ENCODE measurements around the gene FABP3. TPM values are rescaled to one million over a fixed set of nuclear protein-coding genes. Genes with fewer than 3 reads are reported as not detected.

The FABP3 gene
- 16.7 TPM for total RNA-seq

DNA sequence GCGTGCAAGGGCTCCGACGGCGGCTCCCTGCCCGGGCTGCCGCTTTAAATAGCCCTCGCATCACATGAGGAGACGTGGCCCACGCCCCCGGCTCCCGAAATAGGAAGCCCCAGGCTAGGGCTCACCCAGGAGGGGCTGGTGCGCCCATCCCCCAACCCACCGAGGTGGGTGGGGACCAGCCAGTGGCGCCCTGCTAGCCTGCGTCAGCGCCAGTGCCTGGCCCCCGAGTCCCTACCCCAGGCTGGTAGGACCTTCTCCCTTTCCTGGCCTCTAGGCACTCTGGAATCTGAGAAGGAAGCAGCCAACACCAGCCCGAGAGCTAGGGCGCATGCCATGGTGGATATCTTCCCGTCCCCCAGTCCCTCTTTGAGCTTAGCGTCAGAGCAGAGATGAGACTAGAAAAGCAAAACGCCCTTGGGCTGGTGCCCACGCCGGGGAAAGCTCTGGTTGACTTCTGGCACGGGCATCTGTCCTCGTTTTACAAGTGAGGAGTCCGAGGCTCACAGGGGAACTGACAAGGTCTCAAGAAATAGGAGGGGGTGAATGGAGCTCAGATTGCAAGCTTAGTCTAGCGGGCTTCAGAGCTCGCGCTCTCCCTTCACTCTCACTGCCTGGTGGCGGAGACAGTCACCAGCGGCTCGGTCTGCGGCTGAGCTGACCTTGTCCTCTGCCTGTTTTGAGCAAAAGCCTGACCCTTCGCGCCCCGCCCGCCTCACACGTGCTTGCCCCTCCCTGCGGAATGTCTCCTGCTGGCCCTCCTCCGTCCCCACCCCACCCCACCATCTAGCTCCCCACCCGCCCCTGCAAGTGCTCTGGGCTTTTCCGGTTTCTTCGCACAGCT lies at the start of gene FABP3:
FABP3 (minus strand) TSS at position 21 of the 841 bp plus-strand sequence. CDS start 62 bp downstream, outside the sequence.
- intact Hi-C loops (cut with DNase I), result no loop called here
- peaks cover 53% of the 10 kb centered on the region for H3K4me1 ChIP-seq
- no peak for DNase-seq (ENCODE audit: extremely low spot score in 2 of 2)
- no peaks in the 10 kb centered on the region for H3K27me3 ChIP-seq
- H3K36me3 ChIP-seq, result no peaks in the 10 kb centered on the region
- no peaks in the 10 kb centered on the region for H3K9me3 ChIP-seq
- TF ChIP-seq POLR2AphosphoS5 (IDR thresholded peaks at IDR 0.05; ENCODE audit: insufficient read depth in 1 of 2, low read depth in 1 of 2) (peak in 1 of 2 donors; percentile 79), POLR2A (IDR thresholded peaks at IDR 0.05) (peak in 1 of 2 donors; percentile 20)
- TF ChIP-seq, protein P1, sequence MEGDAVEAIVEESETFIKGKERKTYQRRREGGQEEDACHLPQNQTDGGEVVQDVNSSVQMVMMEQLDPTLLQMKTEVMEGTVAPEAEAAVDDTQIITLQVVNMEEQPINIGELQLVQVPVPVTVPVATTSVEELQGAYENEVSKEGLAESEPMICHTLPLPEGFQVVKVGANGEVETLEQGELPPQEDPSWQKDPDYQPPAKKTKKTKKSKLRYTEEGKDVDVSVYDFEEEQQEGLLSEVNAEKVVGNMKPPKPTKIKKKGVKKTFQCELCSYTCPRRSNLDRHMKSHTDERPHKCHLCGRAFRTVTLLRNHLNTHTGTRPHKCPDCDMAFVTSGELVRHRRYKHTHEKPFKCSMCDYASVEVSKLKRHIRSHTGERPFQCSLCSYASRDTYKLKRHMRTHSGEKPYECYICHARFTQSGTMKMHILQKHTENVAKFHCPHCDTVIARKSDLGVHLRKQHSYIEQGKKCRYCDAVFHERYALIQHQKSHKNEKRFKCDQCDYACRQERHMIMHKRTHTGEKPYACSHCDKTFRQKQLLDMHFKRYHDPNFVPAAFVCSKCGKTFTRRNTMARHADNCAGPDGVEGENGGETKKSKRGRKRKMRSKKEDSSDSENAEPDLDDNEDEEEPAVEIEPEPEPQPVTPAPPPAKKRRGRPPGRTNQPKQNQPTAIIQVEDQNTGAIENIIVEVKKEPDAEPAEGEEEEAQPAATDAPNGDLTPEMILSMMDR (IDR thresholded peaks at IDR 0.05), result no peak
- peak within 1 kb of the TSS; percentile 47 to 66 for H3K4me3 ChIP-seq
- H3K27ac ChIP-seq, result peak within 1 kb of the TSS; percentile 91

DNA sequence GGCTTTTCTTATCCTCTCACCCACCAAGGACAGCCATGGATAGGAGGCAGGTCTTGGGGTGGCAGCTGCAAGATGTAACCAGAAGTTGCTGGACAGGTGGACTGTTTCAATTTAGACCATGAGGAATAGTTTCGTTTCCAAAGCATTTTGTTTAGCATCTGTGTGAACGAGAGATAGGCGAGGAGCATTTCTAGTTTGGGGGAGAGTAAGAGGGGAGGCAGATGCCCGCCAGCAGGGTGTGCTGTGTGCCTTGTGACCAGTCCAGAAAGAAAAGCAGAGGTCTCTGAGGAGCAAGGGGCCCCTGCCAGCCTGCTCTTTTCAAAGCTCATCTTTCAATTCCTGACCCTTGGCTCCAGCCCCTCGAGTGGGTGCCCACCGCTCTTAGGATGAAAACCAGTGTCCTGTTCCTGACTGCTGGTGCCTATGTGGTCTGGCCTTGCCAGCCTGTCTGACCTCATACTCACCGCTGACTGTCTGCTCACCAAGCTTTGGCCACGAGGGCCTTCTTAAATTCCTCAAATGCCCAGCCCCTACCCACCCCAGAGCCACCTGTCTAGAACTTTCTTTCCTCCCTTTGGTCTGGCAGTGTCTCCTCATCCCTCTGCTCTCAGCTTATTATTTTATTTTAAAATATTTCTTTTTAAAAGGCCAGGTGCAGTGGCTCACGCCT lies 48.6 kb upstream of the FABP3 start:
- Histone ChIP-seq H3K9me3 (no peaks in the 10 kb centered on the region), H3K4me3 (no peak overlapping the region), H3K36me3 (no peaks in the 10 kb centered on the region), H3K4me1 (no peaks in the 10 kb centered on the region), H3K27me3 (no peaks in the 10 kb centered on the region), H3K27ac (no peak overlapping the region)
- DNase-seq (ENCODE audit: extremely low spot score in 2 of 2), result no peak
- TF ChIP-seq POLR2A (IDR thresholded peaks at IDR 0.05), result no peak
- TF ChIP-seq, protein P1 (IDR thresholded peaks at IDR 0.05), result no peak
- TF ChIP-seq POLR2AphosphoS5 (IDR thresholded peaks at IDR 0.05; ENCODE audit: insufficient read depth in 1 of 2, low read depth in 1 of 2), result no peak
- intact Hi-C loops (cut with DNase I), result loop anchor here (10.0 kb wide), 1 partner anchor 237 kb away; no protein-coding TSS in a partner anchor

DNA sequence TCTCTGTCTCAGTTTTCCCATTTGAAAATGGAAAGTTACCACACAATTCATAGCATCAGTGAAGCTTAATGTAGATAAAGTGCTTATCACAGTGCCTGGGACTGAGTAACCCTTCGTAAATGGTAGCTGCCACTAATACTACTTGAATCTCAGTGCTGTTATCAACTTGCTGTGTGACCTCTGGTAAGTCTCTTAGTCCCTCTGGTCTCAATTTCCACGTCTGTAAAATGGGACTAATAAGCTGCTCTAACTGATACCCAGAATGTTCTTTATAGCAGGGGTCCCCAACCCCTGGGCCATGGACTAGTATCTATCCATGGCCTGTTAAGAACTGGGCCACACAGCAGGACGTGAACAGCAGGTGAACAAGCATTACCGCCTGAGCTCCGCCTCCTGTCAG lies 47.8 kb upstream of the FABP3 start:
- intact Hi-C loops (cut with DNase I), result loop anchor here (10.0 kb wide), 1 partner anchor 236 kb away; no protein-coding TSS in a partner anchor
- H3K4me1 ChIP-seq, result no peaks in the 10 kb centered on the region
- TF ChIP-seq, protein P1 (IDR thresholded peaks at IDR 0.05), result no peak
- TF ChIP-seq POLR2A (IDR thresholded peaks at IDR 0.05), result no peak
- no peak for TF ChIP-seq POLR2AphosphoS5 (IDR thresholded peaks at IDR 0.05; ENCODE audit: insufficient read depth in 1 of 2, low read depth in 1 of 2)
- no peaks in the 10 kb centered on the region for H3K36me3 ChIP-seq
- H3K9me3 ChIP-seq, result no peaks in the 10 kb centered on the region
- no peak overlapping the region for H3K4me3 ChIP-seq
- no peak overlapping the region for H3K27ac ChIP-seq
- H3K27me3 ChIP-seq, result no peaks in the 10 kb centered on the region
- no peak for DNase-seq (ENCODE audit: extremely low spot score in 2 of 2)

DNA sequence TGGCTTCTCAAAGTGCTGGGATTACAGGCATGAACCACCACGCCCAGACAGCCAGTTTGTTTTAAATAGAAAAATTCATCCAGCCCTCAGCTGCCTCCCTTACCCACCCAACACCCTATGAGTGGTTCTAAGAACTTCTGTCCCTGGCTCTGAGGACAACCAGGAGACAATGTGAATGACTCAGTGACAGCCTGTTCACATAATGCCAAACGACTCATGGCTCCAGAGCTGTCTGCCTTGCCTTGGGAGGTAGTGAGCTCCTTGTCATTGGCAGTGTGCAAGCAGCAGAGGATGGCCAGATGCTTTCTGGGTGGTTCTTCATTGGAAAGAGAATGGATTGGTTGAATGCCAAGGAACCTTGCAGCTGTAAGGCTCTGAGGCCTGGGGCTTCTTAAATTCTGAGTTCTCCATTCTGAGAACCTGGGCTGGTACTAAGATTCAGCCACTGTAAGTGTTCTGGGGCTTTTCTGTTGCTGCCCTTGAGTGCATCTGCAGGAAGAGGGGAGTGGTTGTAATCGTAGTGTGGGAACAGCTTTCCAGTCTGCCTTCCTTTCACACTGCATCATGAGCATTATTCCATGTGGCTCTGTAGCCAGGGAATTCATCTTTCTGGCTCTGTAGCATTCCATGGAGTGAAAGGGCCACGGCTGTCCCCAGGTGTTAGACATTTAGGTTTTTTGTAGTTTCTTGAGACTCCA lies 45.9 kb upstream of the FABP3 start:
- Histone ChIP-seq H3K36me3 (no peaks in the 10 kb centered on the region), H3K27ac (no peak overlapping the region), H3K27me3 (no peaks in the 10 kb centered on the region), H3K4me1 (no peaks in the 10 kb centered on the region), H3K4me3 (no peak overlapping the region), H3K9me3 (no peaks in the 10 kb centered on the region)
- DNase-seq (ENCODE audit: extremely low spot score in 2 of 2), result no peak
- intact Hi-C loops (cut with DNase I), result no loop called here
- TF ChIP-seq, protein P1 (IDR thresholded peaks at IDR 0.05), result no peak
- no peak for TF ChIP-seq POLR2A (IDR thresholded peaks at IDR 0.05)
